Bone marrow (tissue), 2 donors: ENCODE data around the gene DGAT2.

ENCODE experiments used
- DNase-seq, 2 donors: peaks; one replicate each; lab custom pipeline; 2025; lab: John Stamatoyannopoulos, UW

DGAT2 gene

GRCh38 chr11:75826461-75827230 is 58.1 kb downstream of the DGAT2 start:
- no peak for DNase-seq

- no peak for DNase-seq
Measured at GRCh38 chr11:75827562-75827961, 59.0 kb downstream of the DGAT2 start.

- no peak for DNase-seq
Measured at GRCh38 chr11:75831915-75832502, 63.4 kb downstream of the DGAT2 start.

GRCh38 chr11:75834728-75835127 is 66.2 kb downstream of the DGAT2 start:
- DNase-seq: no peak

GRCh38 chr11:75836417-75836816 is 67.8 kb downstream of the DGAT2 start:
- DNase-seq: no peak

GRCh38 chr11:75839851-75840250 is 71.3 kb downstream of the DGAT2 start:
- no peak for DNase-seq

- no peak for DNase-seq
Measured at GRCh38 chr11:75840522-75840921, 71.9 kb downstream of the DGAT2 start.

- DNase-seq: no peak
Measured at GRCh38 chr11:75841739-75842138, 73.2 kb downstream of the DGAT2 start.

GRCh38 chr11:75845324-75845723 is 76.7 kb downstream of the DGAT2 start:
- no peak for DNase-seq

- DNase-seq: no peak
Measured at GRCh38 chr11:75849894-75850293, 81.3 kb downstream of the DGAT2 start.

GRCh38 chr11:75850787-75851186 is 82.2 kb downstream of the DGAT2 start:
- peak in 1 of 2 donors; percentile 39 for DNase-seq
